Raji (cell line): ENCODE results near the gene CORO7.

ENCODE experiments used
- POLR2A ChIP-seq: IDR thresholded peaks from 2 replicates; pipeline ENCODE4 v1.6.1; 2011; ENCODE audit warnings: low read depth, low read length, control low read depth; ENCODE audit not compliant: insufficient read depth

The CORO7 gene

DNA sequence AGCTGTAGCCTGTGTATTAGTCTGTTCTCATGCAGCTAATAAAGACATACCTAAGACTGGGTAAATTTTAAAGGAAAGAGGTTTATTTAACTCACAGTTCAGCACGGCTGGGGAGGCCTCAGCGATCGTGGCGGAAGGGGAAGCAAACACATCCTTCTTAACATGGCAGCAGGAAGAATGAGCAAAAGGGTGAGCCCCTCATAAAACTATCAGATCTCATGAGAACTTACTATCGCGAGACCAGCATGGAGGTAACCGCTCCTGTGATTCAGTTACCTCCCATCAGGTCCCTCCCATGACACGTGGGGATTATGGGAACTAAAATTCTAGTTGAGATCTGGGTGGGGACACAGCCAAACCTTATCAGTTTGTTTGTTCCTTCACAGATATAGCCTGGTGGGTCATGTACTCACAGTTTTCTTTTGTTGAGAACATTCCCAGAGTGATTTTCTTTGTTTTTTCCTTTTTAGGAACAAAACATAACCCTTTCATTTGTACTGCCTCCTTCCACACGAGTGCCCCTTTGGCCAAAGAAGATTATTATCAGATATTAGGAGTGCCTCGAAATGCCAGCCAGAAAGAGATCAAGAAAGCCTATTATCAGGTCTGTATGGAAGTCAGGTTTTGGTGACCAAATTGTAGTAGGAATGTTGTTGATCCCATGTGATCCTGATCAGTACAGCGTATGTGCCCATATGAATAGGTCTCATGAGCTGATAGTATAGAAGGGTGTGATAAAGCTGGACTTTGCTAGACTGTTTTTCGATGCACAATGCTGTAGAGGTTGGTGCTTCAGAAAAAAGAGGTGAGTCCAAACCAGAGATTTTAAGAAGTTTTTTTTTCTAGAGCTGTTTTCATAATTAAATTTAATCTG lies 17.8 kb upstream of the CORO7 start:
- no peak for TF ChIP-seq POLR2A

DNA sequence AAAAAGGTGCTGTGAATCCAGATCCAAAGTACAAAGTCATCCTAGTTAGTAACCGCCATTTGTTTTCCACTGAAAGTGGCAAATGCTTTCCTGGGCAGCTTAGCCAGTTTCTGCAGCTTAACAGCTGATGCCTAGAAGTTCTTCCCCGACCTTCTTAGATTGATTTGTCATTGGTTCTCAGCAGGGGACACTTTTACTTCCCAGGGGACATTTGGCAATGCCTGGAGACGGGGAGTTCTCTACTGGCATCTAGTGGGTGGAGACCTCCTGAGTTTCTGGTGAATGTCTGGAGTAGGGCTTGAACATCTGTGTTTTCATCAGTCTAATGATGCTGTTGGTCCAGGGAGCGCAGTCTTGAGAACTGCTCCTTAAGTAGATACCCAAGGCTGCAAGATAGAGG lies 16.8 kb upstream of the CORO7 start:
- TF ChIP-seq POLR2A, result no peak

DNA sequence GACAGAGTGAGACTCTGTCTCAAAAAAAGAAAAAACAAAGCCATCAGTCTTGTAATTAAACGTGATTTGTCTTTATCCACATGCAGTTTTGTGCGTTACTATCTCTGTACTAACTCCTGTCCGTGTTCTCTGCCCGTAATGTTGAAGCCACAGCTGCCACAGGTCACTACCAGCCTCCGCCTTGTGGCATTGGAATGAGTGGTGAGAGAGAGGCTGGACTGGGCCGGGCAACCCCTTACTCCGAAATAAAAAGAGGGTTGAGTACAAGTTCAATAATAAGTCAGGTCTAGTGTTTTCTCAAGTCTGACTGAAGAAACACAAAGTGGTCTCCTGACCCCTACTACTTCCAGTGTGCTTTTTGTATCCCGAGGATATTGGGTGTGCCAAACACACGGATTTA lies 14.6 kb upstream of the CORO7 start:
- TF ChIP-seq POLR2A, result no peak

DNA sequence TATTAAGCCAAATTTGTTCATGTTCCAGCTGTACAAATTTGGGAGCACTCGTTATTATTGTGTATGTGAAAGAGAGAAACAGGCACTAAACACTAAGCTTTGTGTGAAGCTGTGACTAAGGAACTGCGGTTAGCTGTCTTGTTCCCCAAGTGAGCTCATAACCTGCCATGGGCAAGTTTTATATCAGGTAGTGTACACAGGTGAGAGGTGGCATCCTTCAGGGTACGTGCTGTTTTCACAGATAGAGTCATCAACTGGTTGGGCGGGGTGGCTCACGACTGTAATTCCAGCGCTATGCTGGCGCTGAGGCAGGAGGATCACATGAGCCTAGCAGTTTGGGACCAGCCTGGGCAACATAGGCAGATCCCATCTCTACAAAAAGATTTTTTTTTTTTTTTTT lies 12.1 kb upstream of the CORO7 start:
- no peak for TF ChIP-seq POLR2A

GRCh38 chr16:4426722-4427372 lies 10.5 kb upstream of the CORO7 start:
- no peak for TF ChIP-seq POLR2A

DNA sequence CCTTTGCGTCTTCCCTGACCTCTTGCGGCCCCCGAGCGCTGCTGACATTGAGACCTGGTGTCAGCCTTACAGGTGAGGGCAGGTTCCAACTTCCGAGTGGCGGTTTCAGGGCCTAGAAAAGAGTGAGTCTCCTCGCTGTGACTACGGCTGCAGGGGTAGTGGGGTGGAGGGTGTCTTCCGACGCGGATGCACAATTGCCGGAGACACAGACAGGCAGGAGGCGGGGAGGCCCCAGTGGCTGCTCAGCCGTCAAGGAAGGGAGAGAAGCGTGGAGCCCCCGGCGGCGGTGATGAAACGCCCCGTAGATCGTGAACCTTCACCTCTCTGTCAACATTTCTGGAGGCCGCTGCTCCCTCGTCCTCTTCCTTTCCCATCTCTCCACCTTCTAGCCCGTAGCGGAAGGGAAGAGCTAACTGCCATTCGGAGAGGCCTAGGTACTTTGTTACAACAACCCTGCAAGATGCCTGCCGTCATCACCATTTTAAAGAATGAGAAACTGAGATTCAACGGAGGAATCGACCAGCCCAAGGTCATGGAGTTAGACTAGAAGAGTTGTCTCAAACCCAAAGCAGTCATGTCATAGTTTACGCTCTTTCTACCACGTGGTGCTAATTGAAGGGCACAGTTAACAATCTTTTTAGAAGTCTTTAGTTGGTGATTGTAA lies 9.8 kb upstream of the CORO7 start:
- TF ChIP-seq POLR2A, result no peak

DNA sequence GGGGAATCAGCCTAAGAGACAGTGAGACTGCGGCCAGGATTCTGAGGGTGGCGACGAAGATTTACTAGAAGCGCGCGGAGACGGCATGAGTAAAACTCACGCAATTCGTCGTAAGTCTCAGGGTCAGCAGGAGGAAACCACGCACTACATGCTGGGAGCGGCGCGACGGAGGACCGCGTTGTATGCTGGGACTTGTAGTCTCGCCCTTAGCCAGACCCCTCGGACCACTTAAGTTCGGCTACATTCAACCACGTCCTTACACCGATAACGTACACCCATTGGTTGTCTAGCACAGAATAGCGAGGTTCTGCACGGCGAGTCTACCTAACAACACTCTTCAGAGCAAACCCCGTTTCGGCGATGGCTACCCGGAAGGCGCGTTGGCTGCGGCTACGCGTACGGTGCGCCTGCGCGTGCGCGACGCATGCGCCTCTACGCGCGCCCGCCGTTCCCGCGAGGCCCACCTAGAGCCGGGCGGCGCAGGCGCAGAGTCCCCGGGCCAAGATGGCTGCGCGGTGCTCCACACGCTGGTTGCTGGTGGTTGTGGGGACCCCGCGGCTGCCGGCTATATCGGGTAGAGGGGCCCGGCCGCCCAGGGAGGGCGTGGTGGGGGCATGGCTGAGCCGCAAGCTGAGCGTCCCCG lies 9.1 kb upstream of the CORO7 start, which contains the start of gene DNAJA3:
TSS of gene DNAJA3 (plus strand) at position 491 of the 643 bp plus-strand sequence. CDS start at position 505, 14 bp downstream.
- peak; percentile 91 for TF ChIP-seq POLR2A

DNA sequence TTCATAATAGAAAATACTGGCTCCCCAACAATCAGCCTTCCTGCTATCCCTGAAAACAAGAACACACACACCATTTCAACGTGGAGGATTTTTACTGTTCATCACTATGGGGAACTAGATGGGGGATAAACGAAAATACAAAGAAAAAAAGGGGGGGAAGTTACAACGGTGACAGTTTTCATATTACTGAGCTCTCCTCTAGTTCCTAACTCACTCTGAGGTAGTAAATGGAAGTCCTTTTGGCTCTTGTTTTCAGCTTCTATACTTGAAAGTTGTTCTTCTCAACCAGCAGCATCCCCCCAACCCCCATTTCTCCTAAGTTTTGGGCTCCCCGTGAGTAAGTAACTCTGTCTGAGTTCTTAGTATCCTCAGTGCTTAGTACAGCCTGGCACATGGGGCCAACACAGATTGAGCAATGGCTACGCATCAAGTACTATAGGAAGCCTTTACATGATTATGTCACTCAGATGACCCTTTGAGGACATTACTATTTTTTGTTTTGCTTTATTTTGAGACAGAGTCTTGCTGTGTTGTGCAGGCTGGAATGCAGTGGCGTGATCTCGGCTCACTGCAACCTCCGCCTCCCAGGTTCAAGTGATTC lies 4.2 kb upstream of the CORO7 start:
- no peak for TF ChIP-seq POLR2A

- no peak for TF ChIP-seq POLR2A
Observed at GRCh38 chr16:4419402-4419959, 3.1 kb upstream of the CORO7 start.

- TF ChIP-seq POLR2A, result no peak; the same call in 1 of the 2 replicates
Observed at GRCh38 chr16:4415538-4416199, 727 bp downstream of the CORO7 start.

GRCh38 chr16:4414187-4414917 lies 2.0 kb downstream of the CORO7 start:
- peak; percentile 40; the same call in 1 of the 2 replicates for TF ChIP-seq POLR2A

DNA sequence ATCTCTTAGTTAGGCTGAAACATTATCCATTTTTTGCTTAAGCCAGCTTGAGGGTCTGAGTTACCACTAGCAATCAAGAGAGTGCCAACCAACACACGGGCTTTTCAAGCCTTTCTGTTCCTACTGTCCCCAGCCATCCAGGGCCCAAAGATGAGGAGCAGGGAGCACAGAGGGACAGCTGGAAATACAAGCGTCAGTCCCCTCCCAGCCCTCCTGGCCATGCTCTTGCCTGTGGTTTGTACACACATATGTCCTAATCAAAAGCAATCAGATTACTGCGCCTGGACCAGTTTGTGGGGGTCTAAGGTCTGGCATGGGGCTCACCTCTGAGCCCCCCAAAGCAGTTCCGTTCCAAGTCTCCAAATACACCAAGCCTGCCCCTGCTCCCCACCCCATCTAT lies 3.5 kb downstream of the CORO7 start:
- TF ChIP-seq POLR2A, result no peak

DNA sequence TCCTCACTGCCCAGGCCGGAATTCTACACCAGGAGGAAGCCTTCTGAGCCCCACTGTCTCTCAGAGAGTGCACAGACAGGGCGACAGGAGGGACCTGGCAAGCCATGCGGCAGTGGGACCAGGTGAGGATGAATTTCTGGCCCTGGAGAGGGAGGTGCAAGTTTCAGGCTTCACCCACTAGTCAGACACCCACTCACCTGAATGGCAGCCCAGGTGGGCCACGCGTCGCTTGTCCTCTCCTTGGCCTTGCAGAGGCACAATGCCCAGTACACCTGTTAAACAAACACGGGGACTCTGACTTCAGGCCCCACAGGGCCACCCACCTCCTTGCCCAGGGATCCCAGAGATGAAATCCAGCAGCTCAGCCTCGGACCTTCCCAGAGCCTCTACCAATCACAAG lies 4.2 kb downstream of the CORO7 start:
- TF ChIP-seq POLR2A, result no peak
